Measurements from ENCODE around the gene PTPRN2. TPM values are rescaled to one million over a fixed set of nuclear protein-coding genes. Genes with fewer than 3 reads are reported as not detected.

PTPRN2 gene
- total RNA-seq, 2 donors from 2014 or later: 30.3 to 40.7 TPM

DNA sequence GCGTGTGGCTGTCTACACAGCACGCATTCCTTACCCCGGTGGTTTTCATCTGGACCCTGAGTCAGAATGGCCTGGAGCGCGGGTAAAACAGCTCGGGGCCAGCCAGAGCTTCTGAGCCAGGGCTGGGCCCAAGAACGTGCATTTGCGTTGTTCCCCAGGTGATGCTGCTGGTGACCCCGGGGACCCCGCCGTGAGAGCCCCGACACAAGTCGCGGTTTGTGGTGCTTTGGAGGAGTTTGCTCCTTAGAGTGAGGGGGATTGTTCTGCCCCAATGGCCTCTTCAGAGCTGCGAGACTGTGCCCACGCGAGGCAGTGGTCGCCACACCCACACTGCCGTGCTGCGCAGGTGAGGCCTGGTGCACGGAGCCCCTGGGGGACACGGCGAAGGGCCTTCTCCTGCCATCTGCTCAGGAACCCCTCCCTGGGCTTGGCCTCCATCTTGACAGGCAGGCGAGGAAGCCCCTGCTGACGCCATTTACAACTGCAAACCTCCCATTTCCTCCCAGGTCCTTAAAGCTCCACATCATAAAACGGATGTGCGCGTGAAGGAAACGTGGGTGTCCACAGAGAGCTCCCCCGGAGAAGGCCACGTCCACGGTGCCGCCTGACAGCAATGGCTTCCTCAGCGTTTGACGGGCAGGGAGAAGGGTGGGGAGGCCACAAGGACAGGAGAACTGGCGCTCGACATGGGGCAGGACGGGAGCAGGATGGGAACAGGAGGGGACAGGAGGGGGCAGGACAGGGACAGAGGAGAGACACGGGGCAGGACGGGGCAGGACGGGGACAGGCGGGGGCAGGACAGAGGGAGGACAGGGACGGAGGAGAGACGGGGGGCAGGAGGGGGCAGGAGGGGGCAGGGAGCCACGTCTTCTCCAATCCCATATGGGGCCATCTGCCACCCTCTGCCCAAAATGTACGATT lies 773.6 kb downstream of the PTPRN2 start:
- ATAC-seq (no peak), DNase-seq (no peak)
- intact Hi-C loops (cut with DNase I, micrococcal nuclease): no loop called here

DNA sequence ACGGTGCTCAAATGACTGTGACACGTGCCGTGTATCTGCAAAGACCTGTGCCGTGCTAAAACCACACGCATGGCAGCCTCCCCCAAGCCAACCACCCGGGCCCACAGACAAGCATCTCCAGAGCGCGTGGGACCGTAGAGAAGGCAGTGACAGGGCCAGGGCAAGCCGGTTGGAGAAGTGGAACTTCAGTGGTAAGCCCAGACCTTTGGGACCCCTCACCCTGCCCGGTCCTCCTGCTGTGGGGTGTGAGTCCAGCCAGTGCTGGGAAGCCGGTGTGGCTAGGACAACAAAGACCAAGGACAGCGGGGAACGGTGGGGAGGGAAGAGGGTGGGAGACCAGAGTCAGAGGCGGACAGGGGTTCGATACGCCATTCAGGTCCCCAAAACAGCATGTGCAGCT lies 774.6 kb downstream of the PTPRN2 start:
- ATAC-seq: no peak
- intact Hi-C loops (cut with DNase I, micrococcal nuclease): no loop called here
- DNase-seq: no peak

DNA sequence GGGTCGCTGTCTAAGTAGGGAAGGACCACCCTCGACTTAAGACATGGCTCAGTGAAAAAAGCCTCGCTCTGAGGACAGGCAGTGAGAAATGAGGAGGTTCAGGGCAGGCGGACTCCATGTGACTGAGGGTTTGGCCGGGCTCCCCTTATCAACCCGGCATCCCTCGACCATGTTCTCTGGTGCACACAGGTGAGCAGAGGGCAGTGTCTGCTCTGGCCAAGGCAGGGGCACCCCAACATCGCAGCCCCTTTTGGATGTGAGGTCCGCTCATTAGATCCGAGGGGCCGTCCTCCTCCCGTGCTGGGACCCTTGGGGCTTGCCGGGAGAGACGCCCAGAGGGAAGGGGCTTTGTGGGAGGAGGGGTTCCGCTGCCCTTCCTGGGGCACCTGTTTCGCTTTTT lies 775.7 kb downstream of the PTPRN2 start:
- intact Hi-C loops (cut with DNase I, micrococcal nuclease): no loop called here
- ATAC-seq: no peak
- DNase-seq: no peak

DNA sequence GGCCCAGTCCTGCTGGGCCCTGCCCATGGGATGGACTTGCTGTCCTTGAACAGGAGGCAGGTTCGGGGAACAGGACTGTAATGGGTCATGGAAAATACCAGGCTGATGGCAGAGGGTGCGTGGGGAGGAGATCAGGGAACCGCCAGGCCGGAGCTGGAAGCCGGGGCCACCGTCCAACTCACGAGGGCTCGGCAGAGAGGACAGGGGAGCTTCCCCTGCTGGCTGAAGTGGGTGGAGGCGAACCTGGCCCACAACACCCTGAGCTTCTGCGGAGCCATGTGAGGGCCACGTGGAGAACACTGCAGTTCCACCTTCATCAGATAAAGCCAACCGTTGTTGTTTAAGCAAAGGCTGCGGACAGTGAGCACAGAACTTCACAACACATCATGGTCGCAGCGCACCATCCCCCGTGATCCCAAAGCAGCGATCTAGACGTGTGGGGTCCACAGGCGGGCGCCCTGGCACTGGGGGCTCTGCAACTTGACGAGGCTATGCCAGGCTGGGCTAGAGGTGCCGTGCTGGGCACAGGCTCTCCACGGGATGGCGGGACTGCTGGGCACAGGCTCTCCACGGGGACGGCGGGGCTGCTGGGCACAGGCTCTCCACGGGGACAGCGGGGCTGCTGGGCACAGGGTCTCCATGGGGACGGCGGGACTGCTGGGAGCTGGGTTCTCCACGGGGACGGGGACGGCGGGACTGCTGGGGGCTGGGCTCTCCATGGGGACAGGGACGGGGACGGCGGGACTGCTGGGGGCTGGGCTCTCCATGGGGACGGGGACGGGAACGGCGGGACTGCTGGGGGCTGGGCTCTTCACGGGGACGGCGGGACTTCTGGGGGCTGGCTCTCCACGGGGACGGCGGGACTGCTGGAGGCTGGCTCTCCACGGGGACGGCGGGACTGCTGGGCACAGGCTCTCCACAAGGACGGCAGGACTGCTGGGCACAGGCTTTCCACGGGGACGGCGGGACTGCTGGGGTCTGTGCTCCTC lies 777.5 kb downstream of the PTPRN2 start:
- DNase-seq (no peak), ATAC-seq (no peak)
- intact Hi-C loops (cut with DNase I, micrococcal nuclease): no loop called here

DNA sequence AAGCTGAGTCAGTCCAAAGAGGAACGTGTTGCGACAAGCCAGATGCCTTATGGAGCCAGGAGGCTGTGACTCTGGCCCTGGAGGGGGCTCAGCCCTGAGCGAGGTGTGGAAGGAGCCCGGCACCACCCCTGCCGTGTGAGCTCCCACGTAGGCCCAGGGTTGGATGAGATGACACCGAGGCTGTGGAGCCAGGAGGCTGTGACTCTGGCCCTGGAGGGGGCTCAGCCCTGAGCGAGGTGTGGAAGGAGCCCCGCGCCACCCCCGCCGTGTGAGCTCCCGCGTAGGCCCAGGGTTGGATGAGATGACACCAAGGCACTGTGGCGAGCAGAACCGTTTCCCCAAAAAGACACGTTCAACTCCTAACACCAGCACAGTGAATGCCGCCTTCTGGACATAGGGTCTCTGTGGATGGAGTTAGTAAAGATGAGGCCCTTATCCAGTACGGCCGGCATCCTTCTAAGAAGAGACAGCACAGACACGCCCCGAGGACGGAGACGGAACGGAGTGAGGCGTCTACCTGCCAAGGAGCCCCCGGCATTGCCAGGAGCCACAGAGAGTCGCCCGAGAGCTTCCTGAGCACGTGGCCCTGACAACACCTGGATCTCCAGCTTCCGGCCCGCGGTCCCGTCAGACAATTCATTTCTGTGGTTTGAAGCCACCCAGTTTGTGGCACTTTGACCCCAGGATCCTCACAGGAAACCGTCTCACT lies 778.3 kb downstream of the PTPRN2 start:
- DNase-seq: no peak
- intact Hi-C loops (cut with DNase I, micrococcal nuclease): no loop called here
- no peak for ATAC-seq

DNA sequence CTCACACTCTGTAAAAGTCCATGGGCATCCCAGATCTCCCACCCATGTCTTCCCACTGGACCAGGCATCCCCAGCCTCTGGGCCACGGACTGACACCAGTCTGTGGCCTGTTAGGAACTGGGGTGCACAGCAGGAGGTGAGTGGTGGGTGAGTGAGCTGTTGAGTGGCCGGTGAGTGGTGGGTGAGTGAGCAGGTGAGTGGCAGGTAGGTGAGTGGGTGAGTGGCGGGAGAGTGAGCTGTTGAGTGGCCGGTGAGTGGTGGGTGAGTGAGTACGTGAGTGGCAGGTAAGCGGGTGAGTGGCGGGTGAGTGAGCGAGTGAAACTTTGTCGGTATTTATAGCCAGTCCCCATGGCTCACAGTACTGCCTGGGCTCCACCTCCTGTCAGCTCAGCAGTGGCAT lies 779.6 kb downstream of the PTPRN2 start:
- ATAC-seq: no peak
- DNase-seq: no peak
- intact Hi-C loops (cut with DNase I, micrococcal nuclease): no loop called here

DNA sequence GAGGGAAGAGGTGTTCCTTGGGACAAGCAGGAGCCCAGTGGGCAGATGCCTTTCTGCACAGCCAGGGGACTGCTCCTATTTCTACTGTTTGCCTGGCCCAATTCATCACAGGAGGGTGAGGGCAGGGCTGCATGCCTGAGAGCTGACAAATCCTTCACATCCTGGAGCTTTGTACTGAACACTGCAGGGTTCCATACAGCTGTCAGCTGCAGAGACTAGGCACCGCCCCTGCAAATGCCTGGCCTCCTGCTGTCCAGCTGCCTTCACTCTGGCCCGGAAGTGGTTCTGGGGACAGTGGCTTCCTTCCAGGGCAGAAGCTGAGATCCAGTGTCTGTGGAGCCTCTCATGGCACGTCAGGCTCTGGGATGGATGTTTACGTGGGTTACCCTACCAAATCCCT lies 780.1 kb downstream of the PTPRN2 start:
- no peak for DNase-seq
- ATAC-seq: no peak
- intact Hi-C loops (cut with DNase I, micrococcal nuclease): no loop called here

DNA sequence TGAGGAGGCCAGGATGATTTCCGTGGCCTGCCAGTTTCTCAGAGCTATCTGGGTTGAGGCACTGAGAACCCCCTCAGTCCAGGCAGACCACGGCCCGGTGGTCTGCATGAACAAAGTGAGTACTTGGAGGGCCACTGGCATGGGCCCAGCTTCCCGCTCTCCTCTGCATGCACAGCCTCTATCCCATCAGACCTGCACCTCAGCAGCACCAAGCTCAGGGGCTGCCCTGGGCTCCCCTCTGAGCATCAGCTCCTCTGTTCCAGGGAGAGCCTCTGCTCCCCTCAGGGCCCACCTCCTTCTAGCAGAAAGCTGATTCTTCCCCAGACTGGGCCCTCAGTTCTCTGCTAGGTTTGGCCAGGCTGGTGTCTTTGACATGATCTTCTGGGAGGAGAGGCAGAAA lies 780.9 kb downstream of the PTPRN2 start:
- ATAC-seq (no peak), DNase-seq (no peak)
- intact Hi-C loops (cut with DNase I, micrococcal nuclease): no loop called here

DNA sequence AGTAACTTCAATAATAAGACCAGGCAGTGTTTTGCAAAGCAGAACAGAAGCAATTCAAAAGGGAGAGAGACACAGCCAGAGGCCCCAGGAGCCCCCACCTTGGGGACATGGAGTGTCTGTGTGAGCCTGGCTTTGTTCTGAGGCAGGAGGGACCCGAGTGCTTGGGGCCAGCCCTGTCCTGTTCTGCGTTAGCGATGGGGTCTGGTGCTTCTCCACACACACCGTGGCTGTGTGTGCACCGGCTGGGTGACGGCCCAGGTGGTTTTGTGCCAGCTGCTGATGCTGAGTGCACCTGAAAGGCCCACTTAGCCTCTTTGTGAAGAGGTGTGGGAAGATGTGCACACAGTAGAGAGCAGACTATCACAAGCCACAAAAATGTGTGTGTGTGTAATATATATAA lies 781.9 kb downstream of the PTPRN2 start:
- no peak for ATAC-seq
- intact Hi-C loops (cut with DNase I, micrococcal nuclease): no loop called here

DNA sequence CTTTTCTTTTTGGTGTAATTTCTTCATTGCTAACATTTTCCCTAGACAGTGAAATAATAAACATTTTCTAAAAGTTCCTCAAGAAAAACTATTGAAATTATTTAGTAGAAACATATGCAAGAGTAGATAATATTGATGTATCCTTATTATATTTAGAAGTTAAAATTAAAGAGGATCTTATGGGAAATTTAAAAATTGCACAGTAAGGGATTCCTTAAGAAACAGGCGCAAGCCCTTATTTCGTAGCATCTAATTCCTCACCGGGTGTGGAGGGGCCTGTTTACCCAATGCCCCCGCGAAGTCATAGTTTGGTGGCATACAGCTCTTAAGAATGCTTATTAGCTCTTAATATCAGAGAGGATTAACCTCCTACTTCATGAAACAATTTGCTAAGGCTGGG lies 783.7 kb downstream of the PTPRN2 start:
- intact Hi-C loops (cut with DNase I, micrococcal nuclease): no loop called here
- no peak for DNase-seq
- no peak for ATAC-seq

More for the DNA sequence above, 781.9 kb downstream of the PTPRN2 start:
- DNase-seq: no peak

DNA sequence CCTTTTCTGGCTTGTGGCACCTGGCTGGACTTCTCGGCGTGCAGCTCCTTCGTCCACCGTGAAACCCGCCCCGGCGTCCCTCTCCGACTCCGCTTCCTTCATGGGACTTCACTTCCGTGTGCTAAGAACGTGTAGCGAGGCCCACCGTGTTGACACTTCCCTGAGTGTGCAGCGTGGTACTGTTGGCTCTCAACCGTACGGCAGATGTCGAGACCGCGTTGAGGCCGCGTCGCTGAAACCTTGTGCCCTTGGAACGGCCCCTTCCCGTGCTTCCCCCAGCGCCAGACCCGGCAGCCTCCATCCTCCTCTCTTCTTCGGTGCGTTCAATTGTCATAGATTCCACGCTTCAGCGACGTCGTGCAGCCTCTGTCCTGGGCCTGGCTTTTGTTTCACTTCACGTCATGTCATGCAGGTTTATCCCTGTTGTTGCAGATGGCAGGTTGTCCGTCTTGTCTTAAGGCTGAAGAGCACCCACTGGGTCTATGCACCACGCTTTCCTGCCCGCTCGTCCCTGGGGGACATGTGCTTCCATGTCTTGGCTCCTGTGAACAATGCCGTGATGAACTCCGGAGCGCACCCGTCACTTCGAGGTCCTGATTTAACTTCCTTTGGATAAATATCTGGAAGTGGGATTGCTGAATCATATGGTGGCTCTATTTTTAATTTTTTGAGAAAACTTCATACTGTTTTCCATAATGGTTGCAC lies 785.5 kb downstream of the PTPRN2 start:
- DNase-seq: no peak
- intact Hi-C loops (cut with DNase I, micrococcal nuclease): no loop called here
- no peak for ATAC-seq

DNA sequence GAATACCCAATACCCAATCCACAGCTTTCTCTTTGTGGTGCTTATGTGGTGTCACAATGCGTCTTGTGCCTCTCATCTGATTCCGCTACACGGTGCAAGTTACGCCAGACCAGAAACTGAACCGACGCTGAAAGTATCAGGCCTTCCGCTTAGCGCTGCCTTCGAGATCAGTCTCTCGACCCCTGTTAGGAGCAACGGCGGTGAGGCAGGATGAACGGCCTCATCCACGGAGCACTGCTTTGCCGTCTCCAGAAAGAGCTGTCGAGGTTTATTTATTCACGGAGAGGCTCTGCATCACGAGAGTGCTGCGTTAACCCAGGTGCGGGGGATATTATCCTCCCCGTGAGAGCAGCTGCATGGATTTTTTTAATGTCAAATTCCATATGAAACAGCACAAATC lies 786.5 kb downstream of the PTPRN2 start:
- DNase-seq (no peak), ATAC-seq (no peak)
- intact Hi-C loops (cut with DNase I, micrococcal nuclease): no loop called here

DNA sequence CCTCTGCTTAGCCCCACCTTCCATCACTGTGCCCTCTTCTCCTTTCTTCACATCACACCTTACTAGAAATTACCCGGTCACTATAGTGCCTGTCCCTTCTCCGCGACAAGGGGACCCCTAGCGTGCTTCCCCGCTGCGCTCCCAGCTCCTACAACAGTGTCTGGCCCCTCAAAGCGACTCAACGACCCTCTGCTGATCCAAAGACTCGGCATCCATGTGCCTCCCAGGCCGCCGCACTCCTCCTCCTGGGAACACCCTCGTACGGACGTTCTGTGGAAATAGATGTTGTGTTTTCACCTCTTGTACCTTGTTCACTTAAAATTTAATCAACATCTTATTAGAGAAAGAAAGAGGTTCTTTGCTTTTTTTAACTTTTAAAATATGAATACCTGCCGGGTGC lies 787.3 kb downstream of the PTPRN2 start:
- intact Hi-C loops (cut with DNase I, micrococcal nuclease): no loop called here
- DNase-seq (no peak), ATAC-seq (no peak)

DNA sequence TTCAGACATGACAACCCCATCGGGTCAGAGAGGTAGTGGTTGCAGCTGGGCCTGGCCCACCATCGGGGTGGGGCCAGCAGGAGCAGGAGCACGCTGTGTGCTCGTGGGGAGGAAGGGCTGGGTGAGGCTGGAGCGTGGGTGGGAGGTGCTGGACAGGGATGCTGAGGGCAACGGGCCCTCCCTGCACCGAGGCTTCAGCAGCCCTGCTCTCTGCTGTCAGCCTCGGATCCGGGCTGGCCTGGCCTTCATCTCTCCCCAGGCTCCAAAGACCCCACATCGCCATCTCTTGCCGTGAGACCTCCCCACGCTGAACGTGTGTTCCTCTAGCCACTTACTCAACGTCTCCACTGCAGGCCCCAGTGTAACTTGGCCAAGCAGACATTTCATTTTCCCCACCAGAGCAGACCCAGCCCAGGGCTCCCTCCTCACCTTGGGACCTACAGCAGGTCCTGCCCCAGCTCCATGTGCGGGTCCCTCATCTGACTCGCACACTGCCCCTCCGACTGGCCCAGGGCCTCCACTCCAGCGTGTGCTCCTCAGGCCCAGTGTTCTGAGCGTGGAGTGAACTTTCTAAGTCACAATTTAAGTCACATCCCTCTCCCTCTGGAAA lies 788.4 kb downstream of the PTPRN2 start:
- ATAC-seq (no peak), DNase-seq (no peak)
- intact Hi-C loops (cut with DNase I, micrococcal nuclease): no loop called here

DNA sequence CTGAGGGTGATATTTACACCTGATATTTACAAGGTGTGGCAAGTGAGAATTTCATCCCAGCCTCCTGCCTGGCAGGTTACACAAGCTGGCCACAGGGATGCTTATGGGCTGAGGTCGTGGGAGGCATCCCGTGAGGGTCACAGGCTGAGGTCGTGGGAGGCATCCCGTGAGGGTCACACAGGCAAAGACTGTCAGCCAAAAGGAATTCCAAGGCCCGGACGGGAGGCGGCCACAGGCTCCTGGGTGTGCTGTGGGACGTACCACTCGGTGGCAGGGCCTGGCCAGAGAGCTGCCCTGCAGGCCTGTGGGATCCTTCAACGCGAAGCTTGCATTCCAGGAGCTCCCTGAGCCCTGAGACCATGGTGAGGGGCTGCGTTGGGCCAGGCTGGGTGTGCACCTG lies 790.3 kb downstream of the PTPRN2 start:
- DNase-seq: no peak
- no peak for ATAC-seq
- intact Hi-C loops (cut with DNase I, micrococcal nuclease): no loop called here

DNA sequence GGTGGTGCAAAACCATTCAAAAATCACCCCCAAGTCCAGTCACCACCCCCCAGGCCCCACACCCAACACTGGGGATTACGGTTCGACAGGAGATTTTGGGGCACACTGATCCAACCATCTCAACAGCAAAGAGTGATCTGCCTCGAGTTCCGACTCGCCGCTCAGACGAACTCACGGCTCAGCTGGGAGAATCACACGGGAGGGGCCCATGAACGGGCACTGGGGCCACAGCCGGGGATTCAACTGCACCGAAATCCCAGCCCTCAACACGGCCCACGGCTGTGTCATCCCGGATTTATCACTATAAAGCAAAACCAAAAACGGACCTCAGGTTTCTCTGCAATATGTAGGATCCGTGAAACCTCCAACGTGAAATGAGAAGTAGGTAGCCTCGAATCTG lies 790.8 kb downstream of the PTPRN2 start:
- no peak for ATAC-seq
- intact Hi-C loops (cut with DNase I, micrococcal nuclease): no loop called here
- no peak for DNase-seq

DNA sequence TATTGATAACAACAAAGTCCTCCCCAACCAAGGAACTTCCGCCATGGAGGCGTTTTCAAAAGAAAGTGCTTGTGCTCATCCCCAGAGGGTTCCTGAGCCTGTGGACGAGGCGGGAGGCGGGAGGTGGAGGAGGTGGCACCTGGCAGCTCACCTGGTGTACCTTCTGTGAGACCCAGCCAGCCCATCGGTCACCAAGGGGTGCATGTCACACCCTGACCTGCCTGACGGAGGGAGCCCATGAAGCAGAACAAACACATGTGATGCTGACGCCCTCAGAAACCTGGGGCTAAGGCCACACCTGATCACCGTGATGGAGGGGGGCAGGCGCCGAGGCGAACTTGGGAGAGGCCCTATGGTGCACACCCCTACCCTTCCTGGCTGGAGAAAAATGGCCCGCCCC lies 792.0 kb downstream of the PTPRN2 start:
- ATAC-seq (no peak), DNase-seq (no peak)
- intact Hi-C loops (cut with DNase I, micrococcal nuclease): no loop called here

DNA sequence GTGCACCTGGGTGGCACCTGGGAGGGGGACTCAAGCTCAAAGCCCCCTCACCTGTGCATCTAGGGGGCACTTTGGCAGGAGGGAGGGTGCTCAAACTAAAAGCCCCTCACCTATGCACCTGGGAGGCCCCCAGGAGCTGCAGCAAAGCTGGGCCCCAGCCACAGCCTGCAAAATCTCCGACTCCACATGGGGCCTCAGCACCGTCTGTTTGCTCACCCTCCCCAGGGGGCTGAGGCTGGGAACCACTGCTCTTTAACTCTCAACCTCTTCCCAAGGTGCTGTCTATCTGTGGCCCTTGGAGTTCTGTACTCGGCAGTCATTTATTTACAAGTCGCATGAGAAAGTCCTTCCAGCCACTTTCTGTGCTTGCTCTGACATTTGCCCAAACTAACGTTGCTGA lies 792.4 kb downstream of the PTPRN2 start:
- intact Hi-C loops (cut with DNase I, micrococcal nuclease): no loop called here
- ATAC-seq (no peak), DNase-seq (no peak)

DNA sequence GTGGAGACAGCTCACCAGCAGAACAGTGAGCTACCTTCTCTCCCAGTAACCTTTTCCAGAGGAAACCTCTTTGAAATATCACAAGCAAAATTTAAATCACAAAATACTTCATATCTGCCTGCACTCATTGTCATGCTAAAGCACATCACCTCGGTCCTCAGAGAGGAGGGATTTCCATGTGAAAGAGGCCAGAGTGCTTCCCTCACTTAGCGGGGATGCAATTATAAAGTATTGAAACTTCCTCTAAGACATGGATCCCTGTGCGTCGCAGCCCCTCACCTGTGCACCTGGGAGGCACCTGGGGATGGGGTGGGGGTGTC lies 792.9 kb downstream of the PTPRN2 start:
- intact Hi-C loops (cut with DNase I, micrococcal nuclease): no loop called here
- DNase-seq (no peak), ATAC-seq (no peak)
